GM21381 (cell line): ENCODE data around the gene GPM6B.

Source experiments
- ATAC-seq: cut with Tn5 transposase; IDR thresholded peaks from one replicate; pipeline ENCODE4 v1.9.1; 2021; ENCODE audit warnings: mild to moderate bottlenecking, moderate library complexity; ENCODE audit not compliant: unreplicated experiment

Gene GPM6B

GRCh38 chrX:13770013-13770535 lies 46.8 kb downstream of the GPM6B start:
- ATAC-seq, result no peak

- ATAC-seq, result no peak
Measured at GRCh38 chrX:13768939-13769338, 48.0 kb downstream of the GPM6B start.

- no peak for ATAC-seq
Measured at GRCh38 chrX:13764765-13765164, 52.1 kb downstream of the GPM6B start.

GRCh38 chrX:13764281-13764680 lies 52.6 kb downstream of the GPM6B start:
- no peak for ATAC-seq

- no peak for ATAC-seq
Measured at GRCh38 chrX:13763489-13763888, 53.4 kb downstream of the GPM6B start.

GRCh38 chrX:13761606-13762414 lies 55.1 kb downstream of the GPM6B start:
- ATAC-seq, result peak; percentile 60

GRCh38 chrX:13760426-13760825 lies 56.5 kb downstream of the GPM6B start:
- ATAC-seq, result no peak

GRCh38 chrX:13759152-13759718 lies 57.7 kb downstream of the GPM6B start:
- ATAC-seq, result peak; percentile 64

GRCh38 chrX:13756381-13756780 lies 60.5 kb downstream of the GPM6B start:
- no peak for ATAC-seq

- no peak for ATAC-seq
Measured at GRCh38 chrX:13755254-13755653, 61.6 kb downstream of the GPM6B start.

- no peak for ATAC-seq
Measured at GRCh38 chrX:13754765-13755164, 62.1 kb downstream of the GPM6B start.

GRCh38 chrX:13752646-13753045 lies 64.2 kb downstream of the GPM6B start:
- ATAC-seq, result peak; percentile 76

- ATAC-seq, result no peak
Measured at GRCh38 chrX:13752141-13752540, 64.8 kb downstream of the GPM6B start.

- ATAC-seq, result peak; percentile 48
Measured at GRCh38 chrX:13750812-13751211, 66.1 kb downstream of the GPM6B start.

GRCh38 chrX:13750204-13750603 lies 66.7 kb downstream of the GPM6B start:
- ATAC-seq, result no peak

GRCh38 chrX:13748486-13748885 lies 68.4 kb downstream of the GPM6B start:
- ATAC-seq, result no peak

- ATAC-seq, result no peak
Measured at GRCh38 chrX:13747836-13748235, 69.1 kb downstream of the GPM6B start.

- peak; percentile 86 for ATAC-seq
Measured at GRCh38 chrX:13742397-13743176, 74.3 kb downstream of the GPM6B start.

GRCh38 chrX:13741695-13742094 lies 75.2 kb downstream of the GPM6B start:
- ATAC-seq, result no peak

GRCh38 chrX:13734278-13735172 lies 82.4 kb downstream of the GPM6B start, which contains the start of the genes OFD1 and TRAPPC2:
Gene OFD1, plus strand, starts transcription at chrX:13734748. Its CDS starts 324 bp downstream, at chrX:13735072.
Gene TRAPPC2, minus strand, starts transcription at chrX:13734620. Its CDS starts 14,657 bp downstream, at chrX:13719963.
- peak; percentile 86 for ATAC-seq
